ENCODE measurements around the gene CACNA1C. TPM values are rescaled to one million over a fixed set of nuclear protein-coding genes. Genes with fewer than 3 reads are reported as not detected.

Gene CACNA1C
- total and polyA plus RNA-seq, 2 of the 4 experiments (the other 2 are of a cell fraction) = 1.6 to 2.6 TPM

DNA sequence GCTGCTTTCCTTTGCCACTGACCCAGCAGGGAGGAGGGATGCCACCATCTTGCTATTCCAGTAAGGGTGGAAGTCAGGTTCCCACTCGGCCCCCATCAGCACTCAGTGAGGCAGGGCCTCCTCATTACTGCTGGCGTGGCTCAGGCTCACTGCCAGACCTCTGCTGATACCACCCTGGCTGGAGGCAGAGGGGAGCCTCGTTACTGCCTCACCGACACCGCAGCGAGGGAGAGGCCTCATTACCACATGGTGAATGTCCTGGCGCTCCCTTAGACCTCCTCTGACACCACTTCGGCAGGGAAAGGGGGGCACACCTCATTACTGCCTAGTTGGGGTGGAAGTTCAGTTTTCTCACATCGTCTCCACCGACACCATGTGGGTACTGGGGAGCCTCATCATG, 354.1 kb downstream of the CACNA1C start:
- no peak overlapping the region for H2AK5ac ChIP-seq (ENCODE audit: low read depth, low read length)
- ATAC-seq (ENCODE audit: low read depth) (no peak), DNase-seq (no peak)
- no peak overlapping the region for H3K4me3 ChIP-seq (ENCODE audit: insufficient read depth, low read depth, low read length)
- no peak overlapping the region for H2AK9ac ChIP-seq (replicated peaks; ENCODE audit: low read depth, low read length, poor library complexity)
- no peak overlapping the region for H3K4ac ChIP-seq (ENCODE audit: low read depth, low read length)
- BruUV-seq (replicated peaks) = no TSS peak
- H3K18ac ChIP-seq (ENCODE audit: low read depth, low read length) = no peak overlapping the region
- H4K91ac ChIP-seq (ENCODE audit: insufficient read depth, low read depth, low read length) = no peak overlapping the region
- no peak overlapping the region for H3K27ac ChIP-seq (ENCODE audit: insufficient read depth, low read length)
- no peak overlapping the region for H3K56ac ChIP-seq (ENCODE audit: extremely low read depth, insufficient read depth, low read length)
- H3K4me1 ChIP-seq (ENCODE audit: control insufficient read depth, insufficient read depth, low read length) = peaks cover 3% of the 10 kb centered on the region; the same call in 1 of the 2 replicates
- peaks cover 3% of the 10 kb centered on the region; the same call in 1 of the 2 replicates for H3K27me3 ChIP-seq (ENCODE audit: control insufficient read depth, insufficient read depth, low read length)
- in situ Hi-C loops (cut with MboI; ENCODE audit: low sequenced_read_pairs) = no loop called here
- no peaks in the 10 kb centered on the region for H4K20me1 ChIP-seq (ENCODE audit: insufficient read depth, low read length)
- H2BK20ac ChIP-seq (ENCODE audit: low read depth, low read length) = no peak overlapping the region
- no peak overlapping the region for H3K9ac ChIP-seq (ENCODE audit: low read depth, low read length)
- H3K9me1 ChIP-seq (ENCODE audit: insufficient read depth, low read length) = peaks cover 4% of the 10 kb centered on the region; the same call in 1 of the 2 replicates
- CTCF ChIA-PET = no interaction called here
- dilution Hi-C loops (cut with HindIII; ENCODE audit: low sequenced_read_pairs, unreplicated experiment) = no loop called here
- H3K4me2 ChIP-seq (ENCODE audit: low read depth, low read length) = no peak overlapping the region
- intact Hi-C loops (cut with micrococcal nuclease) = no loop called here
- no peak overlapping the region for H2AFZ ChIP-seq (replicated peaks; ENCODE audit: low read length, poor library complexity)
- no peak overlapping the region for H2BK5ac ChIP-seq (ENCODE audit: low read depth, low read length, poor library complexity, severe bottlenecking)
- no peak overlapping the region for H4K8ac ChIP-seq (ENCODE audit: low read depth in 2 of 2, low read length in 2 of 2)
- no peak overlapping the region for H2BK15ac ChIP-seq (ENCODE audit: low read depth, low read length)
- no peaks in the 10 kb centered on the region for H3K36me3 ChIP-seq (ENCODE audit: control insufficient read depth, insufficient read depth, low read length)
- TF ChIP-seq BHLHE40 (IDR thresholded peaks at IDR 0.05; ENCODE audit: low read depth, low read length) = no peak
- no peak for TF ChIP-seq CEBPB (IDR thresholded peaks at IDR 0.05; ENCODE audit: low read depth, low read length)
- TF ChIP-seq, protein P1, sequence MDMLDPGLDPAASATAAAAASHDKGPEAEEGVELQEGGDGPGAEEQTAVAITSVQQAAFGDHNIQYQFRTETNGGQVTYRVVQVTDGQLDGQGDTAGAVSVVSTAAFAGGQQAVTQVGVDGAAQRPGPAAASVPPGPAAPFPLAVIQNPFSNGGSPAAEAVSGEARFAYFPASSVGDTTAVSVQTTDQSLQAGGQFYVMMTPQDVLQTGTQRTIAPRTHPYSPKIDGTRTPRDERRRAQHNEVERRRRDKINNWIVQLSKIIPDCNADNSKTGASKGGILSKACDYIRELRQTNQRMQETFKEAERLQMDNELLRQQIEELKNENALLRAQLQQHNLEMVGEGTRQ (IDR thresholded peaks at IDR 0.05; ENCODE audit: low read depth, low read length) = no peak
- TF ChIP-seq POLR2A (IDR thresholded peaks at IDR 0.05; ENCODE audit: low read depth, low read length) = no peak
- TF ChIP-seq, protein P2, sequence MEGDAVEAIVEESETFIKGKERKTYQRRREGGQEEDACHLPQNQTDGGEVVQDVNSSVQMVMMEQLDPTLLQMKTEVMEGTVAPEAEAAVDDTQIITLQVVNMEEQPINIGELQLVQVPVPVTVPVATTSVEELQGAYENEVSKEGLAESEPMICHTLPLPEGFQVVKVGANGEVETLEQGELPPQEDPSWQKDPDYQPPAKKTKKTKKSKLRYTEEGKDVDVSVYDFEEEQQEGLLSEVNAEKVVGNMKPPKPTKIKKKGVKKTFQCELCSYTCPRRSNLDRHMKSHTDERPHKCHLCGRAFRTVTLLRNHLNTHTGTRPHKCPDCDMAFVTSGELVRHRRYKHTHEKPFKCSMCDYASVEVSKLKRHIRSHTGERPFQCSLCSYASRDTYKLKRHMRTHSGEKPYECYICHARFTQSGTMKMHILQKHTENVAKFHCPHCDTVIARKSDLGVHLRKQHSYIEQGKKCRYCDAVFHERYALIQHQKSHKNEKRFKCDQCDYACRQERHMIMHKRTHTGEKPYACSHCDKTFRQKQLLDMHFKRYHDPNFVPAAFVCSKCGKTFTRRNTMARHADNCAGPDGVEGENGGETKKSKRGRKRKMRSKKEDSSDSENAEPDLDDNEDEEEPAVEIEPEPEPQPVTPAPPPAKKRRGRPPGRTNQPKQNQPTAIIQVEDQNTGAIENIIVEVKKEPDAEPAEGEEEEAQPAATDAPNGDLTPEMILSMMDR (conservative IDR thresholded peaks at IDR 0.05; ENCODE audit: low read depth, low read length) = no peak
- TF ChIP-seq MXI1 (IDR thresholded peaks at IDR 0.05; ENCODE audit: borderline replicate concordance, low read depth, low read length) = no peak
- no peak for TF ChIP-seq MAZ (IDR thresholded peaks at IDR 0.05; ENCODE audit: borderline replicate concordance, low read depth, low read length)
- WGBS, 2 experiments (ENCODE audit: extremely low coverage in 2 of 2, insufficient read length in 1 of 2) = 74% methylated on average over 2 of the region's 10 CpGs; no CpG with 5 or more reads in 1 of the 2 experiments
- H2BK120ac ChIP-seq (ENCODE audit: low read depth, low read length) = no peak overlapping the region
- no peaks in the 10 kb centered on the region for H3K9me3 ChIP-seq (ENCODE audit: control insufficient read depth, insufficient read depth, low read length)
- H4K5ac ChIP-seq (ENCODE audit: low read depth, low read length) = no peak overlapping the region
- no peaks in the 10 kb centered on the region; a peak in 1 of 4 replicates for H3K79me1 ChIP-seq (ENCODE audit: low read depth in 1 of 2, low read length in 2 of 2)
- H3K14ac ChIP-seq (replicated peaks; ENCODE audit: low read depth, low read length) = no peak overlapping the region
- no peak overlapping the region for H3K23ac ChIP-seq (ENCODE audit: low read depth, low read length)
- POLR2A ChIA-PET (ENCODE audit: unreplicated experiment) = no interaction called here

Data from IMR-90 (cell line).